ENCODE measurements around the gene LRMDA. TPM values are rescaled to one million over a fixed set of nuclear protein-coding genes. Genes with fewer than 3 reads are reported as not detected.

LRMDA gene
- total and polyA plus RNA-seq, 2 of the 4 experiments (the other 2 are of a cell fraction), result 0.07 TPM; not detected in 1

- Histone ChIP-seq H3K27me3 (ENCODE audit: control insufficient read depth, insufficient read depth, low read length) (no peaks in the 10 kb centered on the region), H3K36me3 (ENCODE audit: control insufficient read depth, insufficient read depth, low read length) (no peaks in the 10 kb centered on the region), H2AFZ (replicated peaks; ENCODE audit: low read length, poor library complexity) (no peak overlapping the region), H3K56ac (ENCODE audit: extremely low read depth, insufficient read depth, low read length) (no peak overlapping the region), H3K9me3 (ENCODE audit: control insufficient read depth, insufficient read depth, low read length) (no peaks in the 10 kb centered on the region), H4K20me1 (ENCODE audit: insufficient read depth, low read length) (no peaks in the 10 kb centered on the region), H3K4me2 (ENCODE audit: low read depth, low read length) (no peak overlapping the region), H2AK9ac (replicated peaks; ENCODE audit: low read depth, low read length, poor library complexity) (no peak overlapping the region), H3K9ac (ENCODE audit: low read depth, low read length) (no peak overlapping the region), H3K27ac (ENCODE audit: insufficient read depth, low read length) (no peak overlapping the region), H3K4ac (ENCODE audit: low read depth, low read length) (no peak overlapping the region), H2BK120ac (ENCODE audit: low read depth, low read length) (no peak overlapping the region), H3K18ac (ENCODE audit: low read depth, low read length) (no peak overlapping the region), H4K8ac (ENCODE audit: low read depth in 2 of 2, low read length in 2 of 2) (no peak overlapping the region), H2BK5ac (ENCODE audit: low read depth, low read length, poor library complexity, severe bottlenecking) (no peak overlapping the region), H3K14ac (replicated peaks; ENCODE audit: low read depth, low read length) (no peak overlapping the region), H2AK5ac (ENCODE audit: low read depth, low read length) (no peak overlapping the region), H3K23ac (ENCODE audit: low read depth, low read length) (no peak overlapping the region), H3K4me1 (ENCODE audit: control insufficient read depth, insufficient read depth, low read length) (peaks cover 8% of the 10 kb centered on the region), H3K4me3 (ENCODE audit: insufficient read depth, low read depth, low read length) (no peak overlapping the region), H3K79me1 (ENCODE audit: low read depth in 1 of 2, low read length in 2 of 2) (no peaks in the 10 kb centered on the region), H2BK20ac (ENCODE audit: low read depth, low read length) (no peak overlapping the region), H4K91ac (ENCODE audit: insufficient read depth, low read depth, low read length) (no peak overlapping the region), H3K9me1 (ENCODE audit: insufficient read depth, low read length) (no peaks in the 10 kb centered on the region; the same call in 1 of the 2 replicates), H4K5ac (ENCODE audit: low read depth, low read length) (no peak overlapping the region), H2BK15ac (ENCODE audit: low read depth, low read length) (no peak overlapping the region)
- TF ChIP-seq ELK1 (IDR thresholded peaks at IDR 0.05; ENCODE audit: borderline replicate concordance, low read depth, low read length), result no peak
- 80% methylated on average over 1 of the region's 4 CpGs; no CpG with 5 or more reads in 1 of the 2 experiments for WGBS, 2 experiments (ENCODE audit: extremely low coverage in 2 of 2, insufficient read length in 1 of 2)
- DNase-seq (peak; percentile 18), ATAC-seq (ENCODE audit: low read depth) (no peak)
- intact Hi-C loops (cut with micrococcal nuclease) (no loop called here), in situ Hi-C loops (cut with MboI; ENCODE audit: low sequenced_read_pairs) (no loop called here), dilution Hi-C loops (cut with HindIII; ENCODE audit: low sequenced_read_pairs, unreplicated experiment) (no loop called here)
- POLR2A ChIA-PET (ENCODE audit: unreplicated experiment), result no interaction called here
- CTCF ChIA-PET, result no interaction called here
- BruUV-seq (replicated peaks), result no TSS peak
Observed at GRCh38 chr10:76356557-76356956, 925.1 kb downstream of the LRMDA start.

All from IMR-90 (cell line).